NCI-H2196 (cell line): ENCODE measurements around the gene LITAF.
"Not testable (repeated sequence)": the region's sequence is repeated elsewhere in the genome, so short reads cannot be mapped to it uniquely, and the experiment has no call there.

Source experiments
- DNase-seq: peaks from one replicate; lab custom pipeline; 2025; ENCODE audit not compliant: unreplicated experiment; lab: John Stamatoyannopoulos, UW

The LITAF gene

DNA sequence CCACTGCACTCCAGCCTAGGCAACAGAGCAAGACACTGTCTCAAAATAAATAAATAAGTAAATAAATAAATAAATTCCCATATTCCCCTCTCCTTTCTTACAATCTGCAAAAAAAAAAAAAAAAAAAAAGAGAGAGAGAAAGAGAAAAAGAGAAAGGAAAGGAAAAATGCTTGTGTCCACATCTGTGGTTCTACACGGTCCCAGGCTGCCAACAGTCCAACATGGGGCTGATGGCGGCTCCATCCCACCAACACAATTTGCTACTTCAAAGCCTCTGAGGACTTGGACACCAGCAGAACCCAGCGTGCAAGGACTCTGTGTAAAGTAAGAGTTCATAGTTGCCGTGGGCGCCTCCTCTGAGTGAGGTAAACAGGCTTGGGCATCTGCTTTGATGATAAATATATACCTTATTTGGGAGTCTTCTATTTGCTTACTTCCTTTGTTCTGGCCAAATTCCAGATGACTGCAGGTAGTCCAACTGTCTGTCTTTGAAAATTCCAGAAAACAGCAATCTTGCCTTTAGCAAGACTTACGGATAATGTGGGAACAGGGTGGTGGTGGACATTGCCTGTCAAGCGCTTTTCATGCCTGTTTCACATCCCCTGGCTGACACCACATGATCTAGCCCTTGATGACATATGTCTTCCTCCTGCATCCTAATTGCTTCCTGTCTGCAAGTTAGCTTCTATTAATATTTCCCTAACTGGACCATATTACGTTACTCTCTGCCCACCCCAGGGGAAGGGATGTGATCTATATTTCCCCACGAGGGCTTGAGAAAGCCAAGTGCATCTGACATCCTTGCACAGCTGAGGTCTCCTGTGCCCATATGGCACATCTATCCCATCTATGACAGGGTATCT is 10.1 kb downstream of the LITAF start:
- DNase-seq = peak; percentile 38

DNA sequence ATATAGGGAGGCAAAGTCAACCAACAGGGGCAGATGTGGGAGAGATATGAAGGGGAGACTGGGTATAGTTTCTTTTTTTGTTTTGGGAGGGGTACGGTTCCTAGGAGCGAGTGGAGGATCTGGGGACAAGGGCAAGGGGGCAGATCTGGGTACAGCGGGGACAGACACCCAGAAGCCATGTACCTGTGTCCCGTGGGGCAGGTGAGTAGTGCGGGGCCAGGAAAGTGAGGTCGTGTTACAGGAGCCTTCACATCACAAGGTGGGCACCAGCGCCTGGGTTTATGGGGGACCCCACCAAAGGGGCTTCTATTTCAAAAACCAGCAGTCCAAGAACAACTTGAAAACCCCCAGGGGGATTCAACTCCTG is 11.5 kb downstream of the LITAF start:
- DNase-seq = no peak

DNA sequence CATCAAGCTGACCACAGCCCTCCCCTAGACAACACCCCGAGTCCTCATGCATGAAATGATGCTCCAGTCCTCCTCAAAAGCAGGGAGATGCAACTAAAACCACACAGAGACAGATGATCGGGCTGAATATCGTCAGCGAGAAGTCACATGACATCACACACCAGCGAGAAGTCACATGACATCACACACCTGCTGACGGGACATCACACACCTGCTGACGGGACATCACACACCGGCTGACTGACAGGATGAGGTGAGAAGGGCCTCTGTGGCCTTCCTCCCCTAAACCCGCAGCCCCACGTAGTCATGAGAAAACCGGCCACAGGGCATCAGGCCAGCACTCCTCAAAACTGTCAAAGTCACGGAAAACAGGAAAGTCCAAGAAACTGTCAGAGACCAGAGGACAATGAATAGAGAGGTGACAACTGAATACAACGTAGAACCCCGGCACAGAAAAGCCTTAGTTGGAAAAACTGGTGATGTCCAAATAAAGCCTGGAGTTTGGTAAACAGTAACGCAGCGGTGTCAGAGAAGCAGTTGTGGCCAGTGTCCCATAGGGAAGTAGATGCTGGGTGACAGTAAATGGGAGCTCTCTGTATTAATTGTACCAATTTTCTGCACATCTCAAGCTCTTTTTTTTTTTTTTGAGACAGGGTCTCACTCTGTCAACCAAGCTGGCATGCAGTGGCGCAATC is 14.3 kb downstream of the LITAF start:
- no peak for DNase-seq

DNA sequence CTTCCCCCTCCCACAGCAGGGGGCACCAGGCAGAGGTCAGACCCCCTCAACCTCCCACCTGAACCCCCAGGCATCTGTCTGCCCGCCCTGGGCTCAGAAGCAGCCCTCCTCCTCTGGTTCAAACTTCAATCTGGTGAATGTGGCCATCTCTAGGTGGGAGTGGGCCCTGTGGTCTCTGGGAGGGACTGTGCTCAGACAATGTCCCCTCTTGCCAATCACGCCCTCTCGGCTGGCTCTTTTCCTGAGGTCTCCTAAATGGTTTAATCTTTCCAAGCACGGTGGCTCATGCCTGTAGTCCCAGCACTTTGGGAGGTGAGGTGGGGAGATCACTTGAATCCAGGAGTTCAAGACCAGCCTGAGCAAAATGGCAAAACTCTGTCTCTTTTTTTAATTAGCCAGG is 15.2 kb downstream of the LITAF start:
- no peak for DNase-seq

DNA sequence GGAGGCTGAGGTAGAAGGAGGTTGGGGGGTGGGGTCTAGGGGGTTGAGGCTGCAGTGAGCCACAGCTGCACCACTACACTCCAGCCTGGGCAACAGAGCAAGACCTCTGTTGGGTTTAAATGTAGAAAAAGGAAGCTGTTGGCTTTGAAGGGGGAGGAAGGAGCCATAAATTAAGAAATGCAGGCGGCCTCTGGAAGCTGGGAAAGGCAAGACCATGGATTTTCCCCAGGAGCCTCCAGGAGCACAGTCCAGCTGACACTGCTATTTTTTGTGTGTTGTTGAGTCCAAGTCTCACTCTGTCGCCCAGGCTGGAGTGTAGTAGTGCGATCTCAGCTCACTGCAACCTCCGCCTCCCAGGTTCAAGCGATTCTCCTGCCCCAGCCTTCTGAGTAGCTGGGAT is 15.9 kb downstream of the LITAF start:
- DNase-seq = no peak

DNA sequence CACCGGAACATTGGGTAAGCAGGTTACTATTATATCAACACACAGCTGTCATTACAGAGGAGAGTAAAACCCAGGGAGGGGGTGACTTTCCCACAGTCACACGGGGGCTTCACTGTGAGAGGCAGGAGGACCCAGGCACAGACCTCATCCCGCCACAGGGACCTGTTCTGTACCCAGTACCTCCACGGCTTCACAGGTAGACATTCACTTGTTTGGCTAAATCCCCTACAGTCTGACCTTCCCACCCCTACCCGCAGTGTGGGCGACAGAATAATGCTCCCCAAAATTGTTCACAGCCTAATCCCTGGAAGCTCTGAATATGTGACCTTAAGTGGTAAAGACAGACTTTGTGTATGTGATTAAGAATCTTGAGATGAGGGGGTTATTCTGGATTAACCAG is 16.5 kb downstream of the LITAF start:
- DNase-seq = no peak

DNA sequence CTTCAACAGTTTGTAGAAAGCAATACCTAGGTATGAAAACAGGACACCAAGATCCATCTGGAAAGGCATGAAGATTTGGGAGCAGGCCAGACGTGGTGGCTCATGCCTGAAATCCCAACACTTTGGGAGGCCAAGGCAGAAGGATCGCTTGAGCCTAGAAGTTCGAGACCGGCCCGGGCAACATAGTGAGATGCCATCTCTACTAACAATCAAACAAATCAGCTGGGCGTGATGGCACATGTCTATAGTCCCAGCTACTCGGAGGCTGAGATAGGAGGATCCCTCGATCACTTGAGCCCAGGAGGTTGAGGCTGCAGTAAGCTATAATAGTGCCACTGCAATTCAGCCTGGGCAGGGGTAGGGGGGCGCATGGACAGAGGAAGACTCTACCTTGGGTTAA is 20.3 kb downstream of the LITAF start:
- DNase-seq = no peak

DNA sequence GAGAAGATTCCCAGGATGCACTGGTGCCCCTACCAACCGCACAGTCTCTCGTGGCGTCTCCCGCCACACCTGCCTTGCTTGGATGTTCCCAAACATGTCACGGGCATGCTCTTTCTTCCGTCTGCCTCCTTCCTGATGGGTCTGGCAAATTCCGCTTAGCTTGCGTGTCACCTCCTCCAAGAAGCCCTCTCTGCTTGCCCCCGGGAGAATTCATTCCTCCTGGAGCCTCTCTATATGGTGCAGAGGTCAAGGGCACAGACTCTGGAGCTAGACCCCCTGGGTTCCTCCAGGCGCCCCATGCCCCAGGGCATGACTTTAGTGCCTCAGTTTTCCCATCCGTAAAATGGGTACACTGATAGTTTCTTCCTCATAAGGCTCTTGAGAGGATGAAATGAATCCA is 21.1 kb downstream of the LITAF start:
- DNase-seq = no peak

DNA sequence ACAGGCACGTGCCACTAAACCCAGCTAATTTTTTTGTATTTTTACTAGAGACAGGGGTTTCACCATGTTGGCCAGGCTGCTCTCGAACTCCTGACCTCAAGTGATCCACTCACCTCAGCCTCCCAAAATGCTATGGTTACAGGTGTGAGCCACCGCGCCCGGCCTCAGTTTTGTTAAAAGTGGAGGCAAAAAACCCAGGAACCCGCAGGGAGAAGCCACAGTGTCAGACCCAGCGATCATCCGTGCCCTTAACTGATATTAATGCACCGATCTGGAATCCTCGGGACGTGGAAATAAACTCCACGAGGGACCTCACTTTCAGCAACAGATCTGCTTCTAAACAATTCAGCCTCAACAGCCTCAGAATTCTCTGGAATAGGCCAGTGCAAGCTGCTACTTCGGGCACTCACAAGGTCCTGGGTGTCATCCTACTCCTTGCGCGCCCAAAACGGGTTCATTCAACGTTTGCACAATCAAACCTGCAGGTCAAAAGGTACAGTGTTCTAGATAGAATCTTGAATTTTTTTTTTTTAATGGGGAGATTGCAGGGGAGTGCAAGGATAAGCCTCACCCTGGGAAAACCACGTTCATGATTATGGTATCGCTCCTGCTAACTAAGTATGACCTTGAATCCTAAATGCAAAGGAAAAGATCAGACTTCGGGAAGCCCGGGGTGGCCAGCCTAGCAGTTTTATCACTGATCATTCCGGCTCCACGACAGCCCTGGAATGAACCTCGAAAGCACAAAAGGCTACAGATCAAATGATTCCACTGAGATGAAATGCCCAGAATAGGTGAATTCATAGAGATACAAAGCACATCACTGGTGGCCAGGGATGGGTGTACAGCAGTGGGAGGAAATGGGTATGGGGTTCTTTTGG is 22.4 kb downstream of the LITAF start:
- DNase-seq = no peak

DNA sequence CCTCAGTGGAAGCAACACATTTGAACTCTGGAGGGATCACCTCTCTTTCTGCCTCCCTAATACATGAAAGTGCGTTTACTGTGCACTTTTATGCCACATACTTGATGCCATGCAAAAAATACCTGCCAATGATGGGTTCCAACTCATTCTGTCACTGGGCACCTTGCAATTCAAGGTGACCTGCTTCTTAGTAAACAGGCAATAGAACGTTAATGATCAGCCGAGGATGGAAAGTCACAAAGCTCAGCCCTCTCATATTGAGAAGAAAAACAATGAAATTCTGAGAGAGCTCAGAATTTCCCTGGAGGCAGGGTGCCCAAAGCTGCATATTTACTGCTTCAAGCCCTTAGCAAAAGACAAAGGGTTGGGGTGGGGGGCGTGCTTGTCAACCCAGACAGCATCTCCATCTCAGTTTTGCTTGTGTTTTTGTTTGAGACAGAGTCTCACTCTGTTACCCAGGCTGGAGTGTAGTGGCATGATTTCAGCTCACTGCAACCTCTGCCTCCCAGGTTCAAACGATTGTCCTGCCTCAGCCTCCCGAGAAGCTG is 23.2 kb downstream of the LITAF start:
- DNase-seq = no peak

DNA sequence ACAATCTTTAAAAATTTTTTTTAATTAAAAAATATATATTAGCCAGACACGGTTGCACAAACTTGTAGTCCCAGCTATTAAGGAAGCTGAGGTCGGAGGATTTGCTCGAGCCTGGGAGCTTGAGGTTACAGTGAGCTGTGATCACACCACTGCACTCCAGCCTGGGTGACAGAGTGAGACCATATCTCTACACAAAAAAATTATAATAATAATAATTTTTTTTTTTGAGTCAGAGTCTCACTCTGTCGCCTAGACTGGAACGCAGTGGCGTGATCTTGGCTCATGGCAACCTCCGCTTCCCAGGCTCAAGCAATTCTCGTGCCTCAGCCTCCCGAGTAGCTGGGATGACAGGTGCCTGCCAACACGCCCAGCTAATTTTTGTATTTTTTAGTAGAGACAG is 23.8 kb downstream of the LITAF start:
- DNase-seq = no peak

DNA sequence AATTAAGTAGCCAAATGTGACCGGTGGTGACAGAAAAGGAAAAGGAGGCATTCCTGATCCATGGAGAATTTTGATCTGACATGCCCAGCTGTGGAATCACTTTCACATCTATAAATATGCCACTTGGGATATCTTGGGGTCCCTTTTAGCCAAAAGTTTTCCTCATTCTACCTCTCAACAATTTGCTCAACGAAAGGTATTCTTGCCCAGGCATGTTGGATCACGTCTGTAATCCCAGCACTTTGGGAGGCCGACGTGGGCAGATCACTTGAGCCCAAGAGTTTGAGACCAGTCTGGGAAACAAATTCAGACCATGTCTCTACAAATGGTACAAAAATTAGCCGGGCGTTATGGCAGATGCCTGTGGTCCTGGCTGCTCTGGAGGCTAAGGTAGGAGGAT is 24.3 kb downstream of the LITAF start:
- no peak for DNase-seq

DNA sequence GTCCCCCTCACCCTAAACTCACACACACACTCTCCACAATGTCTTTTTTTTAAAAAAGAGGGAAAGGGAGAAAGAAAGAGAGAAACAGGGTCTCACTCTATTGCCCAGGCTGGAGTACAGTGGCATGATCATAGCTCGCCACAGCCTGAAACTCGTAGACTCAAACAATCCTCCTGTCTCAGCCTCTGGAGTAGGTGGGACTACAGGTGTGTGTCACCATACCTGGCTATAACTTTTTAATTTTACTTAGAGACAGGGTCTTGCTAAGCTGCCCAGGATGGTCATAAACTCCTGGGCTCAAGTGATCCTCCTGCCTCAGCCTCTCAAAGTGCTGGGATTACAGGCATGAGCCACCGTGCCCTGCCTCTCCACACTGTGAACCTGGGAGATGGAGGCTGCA is 24.9 kb downstream of the LITAF start:
- no peak for DNase-seq

DNA sequence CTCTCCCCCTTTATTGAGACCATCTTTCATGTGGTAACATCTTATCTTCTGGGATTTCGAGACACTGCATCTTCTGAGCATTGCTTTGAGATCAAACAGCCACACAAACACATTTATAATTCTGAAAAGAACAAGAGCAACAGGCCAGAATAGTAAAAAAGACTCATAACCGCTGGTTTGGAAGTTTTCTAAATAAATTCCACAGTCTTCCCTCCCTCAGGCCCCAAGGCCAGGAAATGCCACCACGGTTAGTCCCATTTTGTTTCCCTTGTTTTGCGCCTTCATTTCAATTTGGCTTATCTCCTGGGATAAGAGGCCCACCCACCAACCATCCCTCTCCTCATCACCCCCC is 25.3 kb downstream of the LITAF start:
- no peak for DNase-seq

DNA sequence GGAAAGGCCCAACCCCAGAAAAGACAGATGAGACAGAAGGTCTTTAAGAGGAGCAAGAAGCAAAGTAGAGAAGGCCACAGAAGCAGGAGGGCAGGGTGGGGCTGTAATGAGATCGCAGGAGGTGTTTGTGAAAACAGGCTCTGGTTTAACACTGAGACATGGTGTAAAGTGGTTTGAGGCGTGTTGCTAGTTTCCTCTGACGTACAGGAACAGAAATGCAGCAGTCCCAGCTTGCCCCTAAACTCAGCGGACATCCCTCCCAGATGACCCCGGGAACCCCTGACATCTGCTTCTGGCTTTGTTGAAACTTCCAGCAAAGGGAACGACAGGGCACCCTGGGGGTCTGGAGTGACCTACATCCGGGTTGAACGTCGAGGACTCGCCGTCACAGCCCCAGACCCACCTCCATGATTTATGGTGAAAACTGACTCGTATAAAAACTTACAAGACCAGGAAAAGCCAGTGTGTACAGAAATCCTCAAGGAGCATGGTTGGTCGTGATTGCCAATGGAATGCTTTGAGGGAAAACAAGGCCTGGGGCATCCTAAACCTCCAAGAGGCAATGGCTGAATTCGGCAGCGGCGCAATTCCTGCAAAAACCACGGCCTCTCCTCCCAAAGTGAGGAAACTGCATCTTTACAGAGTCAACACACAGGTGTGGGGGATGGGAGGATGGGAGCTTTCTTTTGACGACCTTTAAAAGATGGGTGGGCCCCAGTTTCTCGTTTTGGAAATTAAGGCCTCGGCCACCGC is 25.8 kb downstream of the LITAF start:
- DNase-seq = no peak

DNA sequence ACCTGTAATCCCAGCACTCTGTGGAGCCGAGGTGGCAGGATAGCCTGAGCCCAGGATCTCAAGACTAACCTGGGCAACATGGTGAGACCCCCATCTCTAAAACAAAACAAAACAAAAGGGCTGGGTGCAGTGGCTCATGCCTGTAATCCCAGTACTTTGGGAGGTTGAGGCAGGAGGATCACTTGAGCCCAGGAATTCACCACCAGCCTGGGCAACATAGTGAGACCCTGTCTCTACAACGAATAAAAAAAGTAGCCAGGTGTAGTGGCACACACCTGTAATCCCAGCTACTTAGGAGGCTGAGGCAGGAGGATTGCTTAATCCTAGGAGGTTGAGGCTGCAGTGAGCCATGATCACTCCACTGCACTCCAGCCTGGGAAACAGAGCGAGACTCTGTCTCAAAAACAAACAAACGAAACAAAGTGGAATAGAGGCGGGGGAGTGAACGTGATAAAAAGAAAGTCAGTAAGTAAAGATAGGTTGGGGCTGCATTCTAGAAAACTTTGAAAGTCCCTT is 28.4 kb downstream of the LITAF start:
- not testable (repeated sequence) for DNase-seq

DNA sequence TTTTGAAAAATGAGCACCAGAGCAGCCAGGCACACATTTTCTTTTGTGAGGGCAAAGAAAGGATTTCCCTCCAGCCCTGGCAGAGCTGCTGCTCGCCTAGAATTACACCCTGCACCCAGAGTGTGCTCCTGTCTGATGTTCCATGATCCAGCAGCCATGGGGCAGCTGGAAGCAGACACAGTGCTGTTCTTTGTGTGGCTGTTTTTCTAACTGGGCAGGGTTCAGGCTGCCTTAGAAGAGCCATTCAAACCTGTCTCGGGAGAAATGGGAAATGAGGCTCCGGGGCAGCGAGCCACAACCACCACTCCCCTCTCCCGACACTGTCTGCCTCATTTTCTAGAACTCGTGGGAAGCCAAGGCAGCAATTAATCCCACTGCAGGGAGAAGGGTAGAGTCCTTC is 28.9 kb downstream of the LITAF start:
- DNase-seq = peak; percentile 21

DNA sequence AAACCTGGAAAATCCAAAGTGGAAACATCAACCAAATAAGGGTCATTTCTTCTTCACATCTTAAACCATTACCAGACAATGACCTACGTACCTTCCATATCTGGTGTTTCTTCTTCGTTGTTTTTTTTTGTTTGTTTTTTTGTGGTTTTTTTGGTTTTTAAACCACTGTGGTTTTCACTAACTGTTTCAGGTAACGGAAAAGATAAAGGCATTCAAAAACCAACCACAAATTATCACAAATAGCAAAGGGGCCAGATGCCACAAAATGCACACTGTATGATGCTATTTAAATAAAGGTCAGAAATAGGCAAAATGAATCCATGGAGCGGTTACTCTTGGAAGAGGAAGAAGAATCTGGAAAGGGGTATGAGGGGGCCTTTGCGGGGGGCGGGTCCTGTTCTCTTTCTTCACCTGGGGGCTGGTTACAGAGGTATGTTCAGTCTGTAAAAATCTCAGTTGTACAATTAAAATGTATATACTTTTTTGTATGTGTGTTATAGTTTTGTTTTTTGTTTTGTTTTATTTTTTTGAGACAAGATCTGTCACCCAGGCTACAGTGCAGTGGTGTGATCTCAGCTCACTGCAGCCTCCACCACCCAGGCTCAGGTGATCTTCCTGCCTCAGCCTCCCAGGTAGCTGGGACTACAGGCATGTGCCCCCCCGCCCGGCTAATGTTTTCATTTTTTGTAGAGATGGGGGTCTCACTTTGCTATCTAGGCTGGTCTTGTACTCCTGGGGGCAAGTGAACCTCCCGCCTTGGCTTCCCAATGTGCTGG is 29.6 kb downstream of the LITAF start:
- no peak for DNase-seq

DNA sequence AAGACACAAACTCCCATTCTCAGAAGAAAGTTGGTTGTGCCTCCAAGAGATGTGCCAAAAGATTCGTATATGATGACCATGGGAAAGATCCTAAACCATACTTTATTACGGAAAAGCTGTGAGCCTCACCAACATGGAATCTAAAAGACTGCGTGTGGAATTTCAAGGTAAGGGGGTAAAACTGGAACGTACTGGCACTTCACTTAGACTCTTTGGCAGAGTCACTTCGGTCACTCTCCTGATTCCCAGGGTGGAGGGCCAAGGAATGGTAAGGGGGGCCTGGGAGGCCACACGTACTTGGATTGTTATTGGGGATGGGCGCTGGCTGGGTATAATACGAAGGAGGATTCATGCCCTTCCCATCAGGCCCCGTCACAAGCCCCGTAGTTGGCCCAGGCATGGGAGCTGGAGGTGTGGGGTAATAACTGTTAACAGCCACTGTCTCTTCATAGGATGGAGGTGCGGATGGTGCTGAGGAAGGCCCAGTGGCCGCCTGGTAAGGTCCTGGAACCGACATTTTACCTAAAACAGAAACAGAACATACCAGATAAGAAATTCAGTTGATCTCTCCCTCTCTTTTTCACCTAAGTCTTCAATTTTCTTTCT is 30.4 kb downstream of the LITAF start:
- DNase-seq = no peak
